Activated gamma-delta T cell treated with Interleukin-2 at 50 U/mL for 16 hours (primary cell): ENCODE data around the gene FOCAD.

ENCODE experiments used
- DNase-seq: peaks from one replicate; pipeline ENCODE4 v3.0.0-alpha.2; 2020

Gene FOCAD

DNA sequence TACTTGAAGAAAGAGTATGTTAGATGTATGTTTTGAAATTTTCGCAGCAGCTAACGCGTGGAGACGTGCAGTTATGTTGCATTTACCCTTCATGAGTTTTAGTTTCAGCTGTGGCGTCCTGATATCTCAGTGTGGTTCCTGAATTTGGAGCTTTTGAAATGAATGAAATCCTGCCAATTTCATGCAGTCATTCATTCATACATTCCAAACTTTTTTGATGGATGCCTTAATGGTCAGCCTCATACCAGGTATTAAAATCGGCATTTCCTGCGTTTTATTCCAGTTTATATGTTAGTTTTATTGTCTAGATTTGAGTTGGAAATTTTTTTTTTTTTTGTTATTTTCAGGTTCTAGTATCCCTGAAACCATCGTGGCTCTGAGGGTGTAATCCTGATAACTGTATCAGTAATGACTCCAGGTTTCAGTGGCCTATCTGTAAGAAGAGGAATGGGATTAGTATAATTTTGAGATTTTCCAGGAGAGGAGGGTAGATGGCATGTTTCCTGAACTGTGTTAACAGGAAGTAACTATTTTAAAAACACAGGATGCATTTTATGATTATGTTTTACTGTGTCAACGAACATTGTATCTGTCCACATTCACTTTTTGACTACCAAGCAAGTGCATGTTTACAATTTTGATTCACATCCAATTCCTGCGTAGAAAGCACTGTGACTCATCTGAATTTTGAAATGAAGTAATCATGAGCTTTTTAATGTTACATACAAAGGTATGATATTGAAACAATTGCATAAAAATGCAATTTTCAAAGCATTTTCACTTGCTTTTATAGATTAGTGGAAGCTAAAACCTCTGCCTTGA, 1.0 kb downstream of the FOCAD start:
- DNase-seq = no peak

- DNase-seq = no peak
These were observed 1.7 kb downstream of the FOCAD start for GRCh38 chr9:20685769-20686168.

DNA sequence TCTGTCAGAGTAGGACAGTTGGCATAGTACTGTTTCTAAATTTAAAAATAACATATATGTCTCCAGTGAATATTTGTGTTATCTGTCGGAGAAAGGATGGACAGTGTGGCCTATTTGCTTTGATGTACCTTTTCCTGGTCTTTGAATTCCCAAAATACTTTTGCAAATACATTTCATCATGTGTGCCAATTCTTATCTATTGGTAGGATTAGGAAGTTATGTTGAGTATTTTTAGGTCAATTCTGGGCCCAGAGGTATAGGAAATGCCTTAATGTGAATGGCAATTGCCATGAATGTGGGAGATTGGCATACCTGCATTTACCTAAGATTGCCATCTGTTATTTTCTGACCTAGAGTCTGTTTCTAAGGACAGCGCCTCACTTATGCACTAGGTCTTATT, 5.8 kb downstream of the FOCAD start:
- DNase-seq = no peak

DNA sequence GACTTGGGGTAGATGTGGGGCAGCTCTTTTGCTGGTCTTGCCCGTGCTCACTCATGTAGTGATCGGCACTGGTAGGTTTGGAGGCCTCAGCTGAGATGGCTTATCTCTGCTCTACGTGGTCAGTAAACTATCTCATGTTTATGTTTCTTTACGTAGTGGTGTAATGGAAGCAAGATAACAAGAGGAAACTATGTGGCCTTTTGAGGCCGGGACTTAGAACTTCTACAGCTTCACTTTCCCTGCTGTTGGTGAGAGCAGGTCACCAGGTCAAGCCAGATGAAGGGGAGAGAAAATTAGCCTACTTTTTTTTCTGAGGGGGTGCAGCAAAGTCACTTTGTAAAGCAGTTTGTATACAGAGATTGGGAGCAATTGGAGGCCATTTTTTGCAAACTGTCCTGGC, 8.5 kb downstream of the FOCAD start:
- DNase-seq = no peak

DNA sequence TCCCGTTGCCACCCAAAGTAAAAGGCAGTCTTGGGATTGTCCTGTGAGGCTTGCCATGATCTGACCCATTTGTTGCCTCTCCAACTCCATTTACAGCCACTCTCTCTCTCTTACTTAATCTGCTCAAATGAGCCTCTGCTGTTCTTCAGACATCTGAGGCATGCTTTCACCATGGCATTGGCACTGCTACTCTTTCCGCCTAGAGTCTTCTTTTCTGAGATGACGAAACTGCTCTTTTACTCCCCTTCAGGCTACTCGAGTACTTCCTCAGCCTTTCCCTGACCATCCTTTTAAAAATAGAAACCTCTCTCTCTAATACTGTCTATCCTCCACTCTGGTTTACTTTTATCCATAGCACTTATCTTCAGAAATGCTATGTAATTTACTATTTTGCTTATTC, 9.0 kb downstream of the FOCAD start:
- DNase-seq = no peak

GRCh38 chr9:20694248-20694647, 10.2 kb downstream of the FOCAD start:
- DNase-seq = no peak

DNA sequence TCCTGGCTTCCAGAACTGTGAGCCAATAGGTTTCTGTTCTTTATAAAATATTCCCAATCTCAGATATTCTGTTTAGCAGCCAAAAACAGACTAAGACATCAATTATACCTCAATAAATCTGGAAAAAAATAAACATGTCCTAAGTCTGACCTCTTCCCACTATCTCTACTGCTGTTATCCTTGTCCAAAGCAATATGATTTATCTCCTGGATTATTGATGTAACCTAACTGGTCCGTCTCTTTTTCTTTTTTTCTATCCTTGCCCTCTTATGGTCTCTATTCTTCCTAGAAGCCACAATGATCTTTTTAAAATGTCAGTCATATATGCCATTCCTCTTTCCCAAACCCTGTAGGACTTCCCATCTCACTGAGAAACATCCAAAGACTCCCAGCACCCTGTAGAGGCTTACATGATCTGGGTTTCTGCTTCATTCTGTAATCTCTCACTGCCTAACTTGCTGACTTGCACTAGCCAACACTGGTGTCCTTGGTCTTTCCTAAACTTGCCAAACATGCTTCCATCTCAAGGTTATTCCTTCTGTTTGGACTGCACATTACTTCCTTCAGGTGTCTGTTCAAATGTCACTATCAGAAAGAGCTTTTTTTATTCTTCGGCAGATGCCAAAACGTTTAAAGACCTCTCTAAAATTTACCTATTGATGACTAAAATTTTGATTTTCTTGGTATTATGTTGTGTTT, 13.1 kb downstream of the FOCAD start:
- no peak for DNase-seq

DNA sequence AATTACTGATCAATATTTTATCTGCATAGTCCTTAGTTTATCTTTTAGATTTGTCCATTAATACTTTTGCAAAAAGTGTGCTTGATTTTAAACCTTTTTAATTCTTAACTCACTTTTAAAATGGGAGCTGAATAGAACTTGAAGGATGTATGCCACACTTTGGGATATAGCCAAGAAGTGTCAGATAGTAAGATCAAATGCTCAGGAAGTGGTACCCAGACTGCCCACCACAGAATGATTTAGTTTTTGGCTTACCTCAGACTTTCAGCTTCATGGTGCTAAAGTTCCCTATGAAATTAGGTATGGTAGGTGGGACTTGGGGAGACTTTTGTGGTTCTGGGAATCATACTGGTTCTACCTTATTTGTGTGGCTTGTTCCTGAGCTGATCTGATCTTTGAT, 14.7 kb downstream of the FOCAD start:
- DNase-seq = no peak

- DNase-seq = no peak
These were observed 17.0 kb downstream of the FOCAD start for GRCh38 chr9:20701060-20701459.

DNA sequence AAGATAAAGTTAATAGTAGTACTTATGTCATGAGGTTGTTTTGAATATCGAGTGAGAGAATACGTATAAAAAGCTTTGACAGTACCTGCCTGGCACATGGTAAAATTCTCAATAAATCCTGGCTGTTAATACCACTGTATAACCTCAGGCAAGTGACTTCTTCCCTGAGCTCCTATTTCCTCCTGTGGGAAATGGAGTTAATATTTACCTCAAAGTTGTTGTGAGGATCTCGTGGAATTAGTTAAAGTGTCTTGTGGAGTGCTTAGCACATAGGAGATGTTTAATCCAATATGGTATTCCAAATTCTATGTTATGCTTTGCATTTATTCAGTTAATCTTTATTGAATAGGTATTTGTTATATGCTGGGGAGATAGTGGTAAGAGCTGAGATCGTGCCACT, 18.5 kb downstream of the FOCAD start:
- DNase-seq = no peak

- DNase-seq = no peak
These were observed 19.1 kb downstream of the FOCAD start for GRCh38 chr9:20703146-20703545.

GRCh38 chr9:20707708-20708107, 23.6 kb downstream of the FOCAD start:
- DNase-seq = no peak

DNA sequence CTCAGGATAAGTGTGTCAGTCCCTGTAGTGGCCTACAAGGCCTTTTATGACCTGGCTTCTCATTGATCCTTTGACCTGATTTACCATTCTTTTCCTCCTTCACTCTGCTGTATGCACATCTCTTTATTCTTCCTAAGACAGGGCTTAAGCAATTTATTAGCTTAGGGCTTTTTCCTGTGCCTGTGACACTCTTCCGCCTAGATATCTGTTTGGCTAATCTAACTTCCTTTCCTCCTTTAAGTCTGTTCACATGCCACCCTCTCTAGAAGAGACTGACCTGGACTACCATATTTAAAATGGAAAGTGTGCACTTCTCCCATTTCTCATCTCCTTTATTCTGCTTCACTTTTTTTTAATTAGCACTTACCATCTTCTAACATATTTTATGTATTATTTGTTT, 29.1 kb downstream of the FOCAD start:
- no peak for DNase-seq

DNA sequence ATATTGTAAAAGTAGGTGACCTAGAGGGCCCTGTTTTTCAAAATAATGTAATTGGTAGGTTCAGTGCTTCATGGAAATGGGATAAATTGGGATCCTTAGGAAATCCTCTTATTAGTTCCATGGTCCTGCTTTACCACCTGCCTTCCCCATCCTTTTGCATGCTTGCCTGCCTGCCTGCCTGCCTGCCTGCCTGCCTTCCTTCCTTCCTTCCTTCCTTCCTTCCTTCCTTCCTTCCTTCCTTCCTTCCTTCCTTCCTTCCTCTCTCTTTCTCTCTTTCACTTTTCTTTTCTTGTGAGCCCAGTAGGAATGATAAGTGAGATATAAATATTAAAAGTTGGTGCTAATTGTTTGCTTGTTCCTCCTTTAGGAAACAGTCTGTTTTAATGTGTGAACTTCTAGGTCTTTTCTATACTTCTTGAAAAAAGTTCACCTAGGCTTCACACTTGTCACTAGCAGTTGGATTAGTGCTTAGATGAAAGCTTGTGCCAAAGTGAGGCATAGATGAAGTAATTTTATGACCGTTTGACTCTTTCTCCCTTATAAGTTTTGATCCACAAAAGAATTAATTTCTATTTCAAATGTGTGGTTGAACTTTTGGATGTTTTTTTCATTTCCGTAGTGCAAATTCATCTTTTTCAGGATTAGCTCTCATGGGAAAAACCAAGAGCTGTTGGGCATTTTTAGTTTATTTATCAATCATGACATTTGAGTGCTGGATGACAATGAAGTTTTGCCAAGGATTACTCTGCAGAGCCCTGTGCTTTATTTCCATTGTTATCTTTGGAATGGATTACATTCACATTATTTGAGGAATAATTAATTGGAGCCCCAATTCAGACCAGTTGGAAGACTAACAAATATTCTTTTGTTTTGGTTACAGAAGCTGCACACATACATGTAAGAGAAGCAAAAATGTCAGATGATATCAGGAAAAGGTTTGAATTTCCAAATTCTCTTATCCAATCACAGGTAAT, 30.7 kb downstream of the FOCAD start:
- no peak for DNase-seq

- DNase-seq = no peak
These were observed 38.2 kb downstream of the FOCAD start for GRCh38 chr9:20722221-20722620.

DNA sequence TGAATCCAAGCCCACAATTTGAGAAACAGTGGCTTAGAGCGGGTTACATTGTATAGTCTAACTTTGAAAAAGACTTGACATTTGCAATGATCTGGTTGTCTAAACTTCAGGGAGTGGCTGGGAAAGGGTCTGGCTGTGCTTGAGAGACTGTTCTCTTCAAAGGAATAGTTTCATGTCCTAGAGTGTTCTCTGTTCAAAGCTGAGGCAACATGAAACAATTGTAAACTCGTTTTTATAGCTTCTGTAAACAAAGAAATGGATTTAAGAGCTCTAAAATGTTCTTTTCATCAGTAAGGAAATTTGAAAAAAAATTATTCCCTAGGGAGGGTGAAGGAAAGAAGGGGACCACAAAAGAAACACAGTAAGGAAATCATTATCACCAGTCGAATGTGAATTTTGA, 41.6 kb downstream of the FOCAD start:
- DNase-seq = no peak

DNA sequence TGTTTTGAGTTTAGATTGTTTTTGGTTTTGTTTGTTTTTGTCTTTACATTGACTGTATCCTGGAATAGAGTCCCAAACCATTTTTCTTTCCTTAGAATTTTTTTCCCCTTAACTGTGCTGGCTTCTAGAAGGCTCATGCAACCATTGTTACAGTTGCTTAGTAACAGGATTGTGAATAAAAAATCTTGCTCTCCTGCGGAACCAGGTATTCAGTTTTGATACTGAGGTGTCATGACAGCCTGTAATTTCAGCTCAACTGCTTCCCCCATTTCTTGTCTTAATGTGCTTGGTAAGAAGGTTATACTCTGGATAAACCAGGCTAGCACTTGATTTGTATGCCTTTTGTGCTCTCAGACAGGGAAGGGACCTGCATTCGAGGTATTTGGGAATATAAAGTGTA, 42.1 kb downstream of the FOCAD start:
- no peak for DNase-seq

DNA sequence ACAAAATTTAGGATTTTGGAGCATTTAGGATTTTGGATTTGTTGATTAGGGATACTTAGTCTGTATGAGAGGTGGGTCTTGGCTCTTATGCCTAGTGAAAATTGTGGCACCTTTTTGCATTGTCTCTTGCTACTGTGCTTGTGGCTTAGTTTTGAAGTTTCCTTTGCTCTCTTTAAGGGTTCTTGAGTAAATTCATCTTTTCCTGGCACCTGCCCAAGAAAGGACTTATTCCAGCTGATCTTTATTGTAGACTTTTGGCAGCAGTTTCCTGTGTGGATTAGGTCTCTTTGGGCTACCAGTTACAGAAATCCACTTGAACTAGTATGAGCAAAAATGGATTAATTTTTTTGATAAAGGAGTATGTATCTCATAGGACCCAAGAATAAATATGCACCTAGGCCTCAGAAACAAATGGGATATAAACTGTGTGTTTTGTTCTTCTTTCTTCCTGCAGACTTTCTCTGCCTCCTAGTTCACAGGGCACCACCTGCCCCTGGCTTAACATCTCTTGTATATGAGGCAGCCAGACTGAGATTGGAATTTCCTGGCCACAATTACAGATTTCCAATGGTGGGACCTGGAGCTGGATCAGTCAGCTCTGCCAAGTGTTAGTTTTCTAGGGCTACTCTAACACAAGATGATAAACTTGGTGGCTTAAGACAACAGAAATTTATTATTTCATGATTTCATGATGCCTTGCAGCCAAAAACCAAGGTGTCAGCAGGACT, 44.6 kb downstream of the FOCAD start:
- DNase-seq = no peak

DNA sequence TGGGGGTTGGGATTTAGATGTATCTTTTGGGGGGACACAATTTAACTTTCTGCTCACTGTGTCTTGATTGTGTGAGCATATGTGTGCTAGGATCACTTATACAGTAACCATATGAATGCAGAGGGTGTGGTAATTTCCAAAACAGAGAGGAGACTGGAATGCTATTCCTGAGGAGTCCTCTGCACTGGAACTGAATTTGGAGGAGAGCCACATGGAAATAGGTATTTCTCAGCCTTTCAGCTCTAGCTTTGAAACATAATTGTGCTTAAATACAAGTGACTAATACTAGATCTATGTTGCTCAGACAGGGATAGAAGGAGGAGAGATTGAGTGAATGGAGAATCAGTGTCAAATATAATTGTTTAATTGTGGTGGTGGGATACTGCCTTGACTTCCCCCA, 45.5 kb downstream of the FOCAD start:
- DNase-seq = no peak

- DNase-seq = no peak
These were observed 48.1 kb downstream of the FOCAD start for GRCh38 chr9:20732118-20732517.

DNA sequence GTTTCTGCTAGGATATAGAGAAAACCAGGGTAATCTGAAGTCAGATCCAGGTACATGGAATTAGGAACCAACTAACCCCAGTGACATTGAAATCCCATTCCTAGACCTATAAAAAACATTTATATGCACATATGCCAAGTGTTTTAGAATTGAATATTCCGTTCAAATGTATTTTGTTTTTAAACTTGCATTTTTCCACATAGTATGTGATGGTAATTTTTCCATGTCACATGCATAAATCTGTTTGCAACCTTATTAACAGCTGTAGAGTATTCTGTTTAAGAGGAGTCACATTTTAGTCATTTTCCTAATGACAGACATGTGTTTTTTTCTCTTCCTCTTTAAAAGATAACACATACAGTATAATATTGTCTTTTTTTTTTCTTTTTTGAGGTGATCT, 50.2 kb downstream of the FOCAD start:
- no peak for DNase-seq

DNA sequence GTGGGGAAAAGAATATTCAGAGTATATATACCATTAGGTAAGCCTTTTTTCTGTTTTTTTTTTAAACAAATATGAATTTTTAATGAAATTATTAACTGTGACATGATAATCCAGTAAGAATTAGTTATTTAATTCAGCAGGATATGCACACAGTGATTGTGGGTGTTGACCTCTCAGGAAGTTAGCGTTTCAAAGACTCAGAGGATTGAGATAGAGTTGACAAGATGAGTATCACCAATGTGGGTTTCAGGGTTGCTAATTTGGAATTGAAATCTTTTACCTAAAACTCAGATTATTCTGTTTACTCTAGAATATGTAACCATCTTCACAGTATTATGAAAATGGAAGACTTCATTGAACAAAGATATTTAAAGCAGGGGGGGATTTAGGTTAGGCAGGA, 56.2 kb downstream of the FOCAD start:
- DNase-seq = no peak
